MM.1S (cell line): ENCODE measurements around the gene FBXL17.

Source experiments
- DNase-seq: peaks from one replicate; pipeline ENCODE4 v3.0.0-alpha.2; 2015
- H2AFZ ChIP-seq: fragments of 300-600 bp; sonication (generic); 2 replicates; pipeline ENCODE4 v1.6.0; 2016; ENCODE audit warnings: antibody characterized with exemption, low read length
- H3F3A ChIP-seq: fragments of 300-600 bp; sonication (generic); 2 replicates; pipeline ENCODE4 v1.6.1; 2016; ENCODE audit warnings: mild to moderate bottlenecking, antibody characterized with exemption, low read length, moderate library complexity, mixed read lengths; ENCODE audit not compliant: insufficient read depth
- H3K27ac ChIP-seq: fragments of 300-600 bp; sonication (generic); 2 replicates; pipeline ENCODE4 v1.5.1; 2016; ENCODE audit warnings: mild to moderate bottlenecking, low read length
- H3K27me3 ChIP-seq: fragments of 300-600 bp; sonication (generic); replicated peaks from 2 replicates; pipeline ENCODE4 v1.6.0; 2016; ENCODE audit warnings: low read length; ENCODE audit not compliant: insufficient read depth
- H3K36me3 ChIP-seq: fragments of 300-600 bp; sonication (generic); replicated peaks from 2 replicates; pipeline ENCODE4 v1.6.1; 2016; ENCODE audit warnings: mild to moderate bottlenecking, low read length, mixed read lengths; ENCODE audit not compliant: insufficient read depth
- H3K4me1 ChIP-seq: fragments of 300-600 bp; sonication (generic); 2 replicates; pipeline ENCODE4 v1.6.1; 2016; ENCODE audit warnings: low read length, mixed read lengths
- H3K4me2 ChIP-seq: fragments of 300-600 bp; sonication (generic); 2 replicates; pipeline ENCODE4 v1.6.0; 2016; ENCODE audit warnings: low read depth, low read length
- H3K4me3 ChIP-seq: fragments of 300-600 bp; sonication (generic); 2 replicates; pipeline ENCODE4 v1.5.1; 2016; ENCODE audit warnings: low read length, mixed read lengths
- H3K79me2 ChIP-seq: fragments of 300-600 bp; sonication (generic); 2 replicates; pipeline ENCODE4 v1.6.1; 2016; ENCODE audit warnings: mixed run types, low read length, mixed read lengths
- H3K9ac ChIP-seq: fragments of 300-600 bp; sonication (generic); 2 replicates; pipeline ENCODE4 v1.6.1; 2016; ENCODE audit warnings: low read length, mixed read lengths
- H3K9me2 ChIP-seq: fragments of 300-600 bp; sonication (generic); replicated peaks from 2 replicates; pipeline ENCODE4 v1.6.1; 2016; ENCODE audit warnings: mild to moderate bottlenecking, low read length, mixed read lengths; ENCODE audit not compliant: insufficient read depth
- H3K9me3 ChIP-seq: fragments of 300-600 bp; sonication (generic); replicated peaks from 2 replicates; pipeline ENCODE4 v1.6.1; 2016; ENCODE audit warnings: mild to moderate bottlenecking, low read length, mixed read lengths; ENCODE audit not compliant: insufficient read depth
- H4K20me1 ChIP-seq: fragments of 300-600 bp; sonication (generic); 2 replicates; pipeline ENCODE4 v1.6.1; 2016; ENCODE audit warnings: mild to moderate bottlenecking, low read length, moderate library complexity, mixed read lengths; ENCODE audit not compliant: insufficient read depth
- EZH2 ChIP-seq: fragments of 300-600 bp; sonication (generic); optimal IDR thresholded peaks from 2 replicates; pipeline ENCODE3; 2017; ENCODE audit warnings: low read depth, mild to moderate bottlenecking, antibody characterized with exemption, low read length, mixed read lengths
- EZH2phosphoT487 ChIP-seq: fragments of 300-600 bp; sonication (generic); IDR thresholded peaks from 2 replicates; pipeline ENCODE4 v1.6.1; 2018; ENCODE audit warnings: antibody characterized with exemption, low read length
- TF ChIP-seq, protein P1 (sequence below): fragments of 300-600 bp; sonication (generic); IDR thresholded peaks from 2 replicates; pipeline ENCODE4 v1.5.1; 2016; ENCODE audit warnings: antibody characterized with exemption, low read length, mixed read lengths

Gene FBXL17

DNA sequence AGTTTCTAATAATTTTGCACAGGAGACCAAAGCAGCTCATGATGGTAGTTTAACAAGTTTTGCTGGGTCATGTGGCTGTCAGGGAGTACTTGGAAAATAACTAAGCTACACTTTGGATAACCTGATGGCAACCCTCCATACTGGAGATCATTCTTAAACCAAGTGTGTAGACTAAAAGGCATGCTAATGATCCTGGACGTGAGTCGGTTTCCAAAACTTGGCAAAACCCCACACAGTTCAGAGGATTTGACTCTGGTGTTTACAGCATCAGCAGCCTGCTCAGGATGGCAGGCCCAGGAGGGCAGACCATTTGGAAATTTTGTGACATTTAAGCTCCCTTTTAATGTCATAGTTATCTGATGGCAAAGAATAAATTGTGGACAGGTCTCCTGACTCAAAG lies 514.6 kb downstream of the FBXL17 start:
- no peak overlapping the region for H2AFZ ChIP-seq
- H3K36me3 ChIP-seq = no peaks in the 10 kb centered on the region
- H3K79me2 ChIP-seq = no peaks in the 10 kb centered on the region
- no peaks in the 10 kb centered on the region for H3K9me3 ChIP-seq
- H3K27me3 ChIP-seq = no peaks in the 10 kb centered on the region
- no peak overlapping the region for H3K27ac ChIP-seq
- no peaks in the 10 kb centered on the region for H3F3A ChIP-seq
- no peaks in the 10 kb centered on the region for H3K4me1 ChIP-seq
- H3K9ac ChIP-seq = no peak overlapping the region
- H3K9me2 ChIP-seq = no peaks in the 10 kb centered on the region
- no peak overlapping the region for H3K4me3 ChIP-seq
- H3K4me2 ChIP-seq = no peak overlapping the region
- H4K20me1 ChIP-seq = no peaks in the 10 kb centered on the region
- TF ChIP-seq EZH2 (no peak), EZH2phosphoT487 (no peak)
- TF ChIP-seq, protein P1, sequence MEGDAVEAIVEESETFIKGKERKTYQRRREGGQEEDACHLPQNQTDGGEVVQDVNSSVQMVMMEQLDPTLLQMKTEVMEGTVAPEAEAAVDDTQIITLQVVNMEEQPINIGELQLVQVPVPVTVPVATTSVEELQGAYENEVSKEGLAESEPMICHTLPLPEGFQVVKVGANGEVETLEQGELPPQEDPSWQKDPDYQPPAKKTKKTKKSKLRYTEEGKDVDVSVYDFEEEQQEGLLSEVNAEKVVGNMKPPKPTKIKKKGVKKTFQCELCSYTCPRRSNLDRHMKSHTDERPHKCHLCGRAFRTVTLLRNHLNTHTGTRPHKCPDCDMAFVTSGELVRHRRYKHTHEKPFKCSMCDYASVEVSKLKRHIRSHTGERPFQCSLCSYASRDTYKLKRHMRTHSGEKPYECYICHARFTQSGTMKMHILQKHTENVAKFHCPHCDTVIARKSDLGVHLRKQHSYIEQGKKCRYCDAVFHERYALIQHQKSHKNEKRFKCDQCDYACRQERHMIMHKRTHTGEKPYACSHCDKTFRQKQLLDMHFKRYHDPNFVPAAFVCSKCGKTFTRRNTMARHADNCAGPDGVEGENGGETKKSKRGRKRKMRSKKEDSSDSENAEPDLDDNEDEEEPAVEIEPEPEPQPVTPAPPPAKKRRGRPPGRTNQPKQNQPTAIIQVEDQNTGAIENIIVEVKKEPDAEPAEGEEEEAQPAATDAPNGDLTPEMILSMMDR = no peak
- no peak for DNase-seq

DNA sequence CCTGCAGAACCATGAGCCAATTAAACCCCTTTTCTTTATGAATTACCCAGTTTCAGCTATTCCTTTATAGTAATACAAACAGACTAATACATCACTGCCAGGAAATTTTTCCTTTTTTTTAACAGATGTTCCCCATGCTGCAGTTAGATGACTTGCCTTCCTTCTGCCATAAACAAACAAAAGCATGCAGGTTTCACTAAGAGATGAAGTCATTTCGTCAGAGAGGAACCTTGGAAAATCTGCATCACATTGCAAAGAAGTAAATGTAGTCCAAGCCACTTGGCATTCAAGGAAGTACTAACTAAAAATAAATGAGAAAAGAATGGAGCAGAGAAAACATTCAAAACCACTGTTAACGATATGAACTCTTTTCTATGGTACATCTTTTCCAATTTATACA lies 517.1 kb downstream of the FBXL17 start:
- Histone ChIP-seq H3F3A (no peaks in the 10 kb centered on the region), H4K20me1 (no peaks in the 10 kb centered on the region), H3K4me2 (no peak overlapping the region), H3K9me3 (no peaks in the 10 kb centered on the region), H3K79me2 (no peaks in the 10 kb centered on the region), H3K4me3 (no peak overlapping the region), H3K27ac (no peak overlapping the region), H3K9me2 (no peaks in the 10 kb centered on the region), H3K9ac (no peak overlapping the region), H3K4me1 (no peaks in the 10 kb centered on the region), H3K36me3 (no peaks in the 10 kb centered on the region), H3K27me3 (no peaks in the 10 kb centered on the region), H2AFZ (no peak overlapping the region)
- DNase-seq = no peak
- TF ChIP-seq, protein P1 = no peak
- TF ChIP-seq EZH2phosphoT487 = no peak
- no peak for TF ChIP-seq EZH2

DNA sequence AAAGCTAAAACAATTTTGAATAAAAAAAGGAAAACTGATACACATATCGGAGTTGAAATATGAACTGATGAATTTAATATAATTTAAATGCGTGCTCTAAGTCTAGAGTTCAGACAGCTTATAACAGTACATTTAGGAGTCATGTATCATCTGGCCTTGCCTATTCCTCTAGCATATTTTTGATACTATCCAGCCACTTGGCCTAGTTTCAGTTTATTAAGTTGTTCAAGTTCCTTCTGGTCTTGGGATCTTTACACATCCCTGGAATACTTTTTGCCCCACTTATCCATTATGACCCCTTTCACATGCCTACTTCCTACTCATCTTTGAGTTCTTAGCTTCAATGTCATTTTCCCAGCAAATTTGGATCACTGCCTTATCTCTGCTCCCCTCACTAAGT lies 518.8 kb downstream of the FBXL17 start:
- no peak overlapping the region for H3K4me3 ChIP-seq
- no peak for DNase-seq
- no peak overlapping the region for H3K4me2 ChIP-seq
- H3K36me3 ChIP-seq = no peaks in the 10 kb centered on the region
- no peaks in the 10 kb centered on the region for H4K20me1 ChIP-seq
- no peaks in the 10 kb centered on the region for H3K27me3 ChIP-seq
- no peaks in the 10 kb centered on the region for H3F3A ChIP-seq
- no peaks in the 10 kb centered on the region for H3K4me1 ChIP-seq
- H3K9ac ChIP-seq = no peak overlapping the region
- no peaks in the 10 kb centered on the region for H3K9me3 ChIP-seq
- no peaks in the 10 kb centered on the region for H3K79me2 ChIP-seq
- no peaks in the 10 kb centered on the region for H3K9me2 ChIP-seq
- TF ChIP-seq EZH2phosphoT487 (no peak), EZH2 (no peak)
- TF ChIP-seq, protein P1 = no peak
- H2AFZ ChIP-seq = no peak overlapping the region
- H3K27ac ChIP-seq = no peak overlapping the region

DNA sequence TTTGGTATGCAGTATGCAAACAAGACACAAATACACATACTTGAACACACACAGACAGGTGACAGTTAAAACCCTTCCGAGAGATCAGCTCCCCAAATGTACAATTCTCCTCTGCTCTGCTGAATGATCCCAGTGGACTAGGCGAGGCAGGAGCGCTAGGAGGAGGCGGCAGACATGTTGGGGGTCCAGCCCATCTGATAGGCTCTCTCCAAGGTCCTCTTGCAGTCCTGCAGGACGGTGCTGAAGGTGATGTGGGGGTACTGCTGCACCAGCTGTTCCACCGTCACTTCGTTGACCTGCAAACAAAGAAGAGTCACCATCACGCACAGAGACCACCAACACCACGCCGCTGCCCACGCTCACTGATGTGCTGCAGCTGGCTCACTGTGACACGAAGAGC lies 520.3 kb downstream of the FBXL17 start:
- Histone ChIP-seq H3K4me2 (no peak overlapping the region), H3K9me3 (no peaks in the 10 kb centered on the region), H3K36me3 (no peaks in the 10 kb centered on the region), H4K20me1 (no peaks in the 10 kb centered on the region), H3K79me2 (no peaks in the 10 kb centered on the region), H2AFZ (no peak overlapping the region), H3K4me1 (no peaks in the 10 kb centered on the region), H3K9ac (no peak overlapping the region), H3F3A (no peaks in the 10 kb centered on the region), H3K4me3 (no peak overlapping the region), H3K27ac (no peak overlapping the region), H3K9me2 (no peaks in the 10 kb centered on the region), H3K27me3 (no peaks in the 10 kb centered on the region)
- no peak for TF ChIP-seq EZH2
- TF ChIP-seq, protein P1 = no peak
- TF ChIP-seq EZH2phosphoT487 = no peak
- no peak for DNase-seq
